H1 (cell line): ENCODE results near the gene GRIK2. TPM values are rescaled to one million over a fixed set of nuclear protein-coding genes. Genes with fewer than 3 reads are reported as not detected.

Source experiments
- HDAC2 ChIP-seq, 2 experiments: fragments of 300-600 bp in 1 of 2; sonication (generic) in 1 of 2; IDR thresholded peaks; 2 replicates each; pipeline ENCODE4 v1.6.1; 2011 to 2012; ENCODE audit warnings: low read depth in 2 of 2, low read length in 2 of 2, mild to moderate bottlenecking in 2 of 2, moderate library complexity in 2 of 2, borderline replicate concordance in 1 of 2, inconsistent platforms in 1 of 2
- KDM4A ChIP-seq: IDR thresholded peaks from one replicate; pipeline ENCODE4 v1.7.1; 2012; ENCODE audit warnings: low read depth, mild to moderate bottlenecking, moderate library complexity, low read length, inconsistent platforms; ENCODE audit not compliant: severe bottlenecking
- RXRA ChIP-seq: IDR thresholded peaks from 2 replicates; pipeline ENCODE4 v1.6.1; 2011; ENCODE audit warnings: low read depth, mild to moderate bottlenecking, low read length, moderate library complexity; ENCODE audit not compliant: insufficient read depth
- SIRT6 ChIP-seq: IDR thresholded peaks from one replicate; pipeline ENCODE4 v1.7.1; 2012; ENCODE audit warnings: low read length, inconsistent platforms
- SP4 ChIP-seq: IDR thresholded peaks from 2 replicates; pipeline ENCODE4 v1.6.1; 2012; ENCODE audit warnings: low read length, inconsistent platforms
- TEAD4 ChIP-seq: IDR thresholded peaks from 2 replicates; pipeline ENCODE4 v1.6.1; 2012; ENCODE audit warnings: low read depth, low read length, inconsistent platforms, mixed read lengths
- polyA plus RNA-seq, 7 experiments: library from polyadenylated mRNA; depleted of rRNA in 3 of 7; stranded (reverse) in 5 of 7; unstranded in 2 of 7; fragments of >200 nt in 5 of 7; fragments of 200-250 nt in 2 of 7; gene quantifications; 1 replicate in 5 of 7; 2 replicates in 1 of 7; 4 replicates in 1 of 7; pipeline versions ENCODE4 v1.2.1 to v1.2.3, GENCODE V29; 2011 to 2013; ENCODE audit warnings: missing spikeins in 2 of 7, mixed read lengths in 2 of 7
- total RNA-seq: library from RNA; stranded (reverse); fragmentation: NEBNext Ultra II Directional; extraction: Animal tissue kit (Norgen Biotek cat#: 25700); gene quantifications from 2 replicates; pipeline ENCODE4 v1.2.1, GENCODE V29; 2021
- TF ChIP-seq, protein P1 (sequence below): fragments of 300-600 bp; sonication (generic); IDR thresholded peaks from 2 replicates; pipeline ENCODE4 v1.7.1; 2012; ENCODE audit warnings: low read length, moderate library complexity, mild to moderate bottlenecking, inconsistent platforms; ENCODE audit not compliant: insufficient replicate concordance

Gene GRIK2
- total and polyA plus RNA-seq, 2 of the 8 experiments (the other 6 are each of a cell fraction or from before 2014, with no cell fraction given), result 1.8 to 2.2 TPM

DNA sequence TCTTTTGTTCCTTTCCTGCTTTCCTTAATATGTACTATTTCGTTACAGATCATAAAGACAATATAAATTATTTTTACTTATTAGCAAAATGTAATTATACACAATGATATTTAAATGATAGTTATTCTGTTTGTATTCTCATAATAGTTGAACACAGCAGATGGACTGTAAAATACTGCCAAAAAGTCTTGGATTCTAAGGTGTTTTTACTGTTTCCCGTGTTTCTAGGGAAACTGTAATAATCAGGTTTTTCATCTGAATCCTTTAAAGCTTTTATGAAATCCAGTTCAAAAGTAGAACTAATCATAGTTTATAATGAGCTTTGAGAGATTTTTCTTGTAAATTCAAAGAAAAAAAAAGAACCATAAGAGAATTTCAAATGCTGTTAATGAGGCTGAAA, 148.4 kb downstream of the GRIK2 start (continued):
- TF ChIP-seq, protein P1, sequence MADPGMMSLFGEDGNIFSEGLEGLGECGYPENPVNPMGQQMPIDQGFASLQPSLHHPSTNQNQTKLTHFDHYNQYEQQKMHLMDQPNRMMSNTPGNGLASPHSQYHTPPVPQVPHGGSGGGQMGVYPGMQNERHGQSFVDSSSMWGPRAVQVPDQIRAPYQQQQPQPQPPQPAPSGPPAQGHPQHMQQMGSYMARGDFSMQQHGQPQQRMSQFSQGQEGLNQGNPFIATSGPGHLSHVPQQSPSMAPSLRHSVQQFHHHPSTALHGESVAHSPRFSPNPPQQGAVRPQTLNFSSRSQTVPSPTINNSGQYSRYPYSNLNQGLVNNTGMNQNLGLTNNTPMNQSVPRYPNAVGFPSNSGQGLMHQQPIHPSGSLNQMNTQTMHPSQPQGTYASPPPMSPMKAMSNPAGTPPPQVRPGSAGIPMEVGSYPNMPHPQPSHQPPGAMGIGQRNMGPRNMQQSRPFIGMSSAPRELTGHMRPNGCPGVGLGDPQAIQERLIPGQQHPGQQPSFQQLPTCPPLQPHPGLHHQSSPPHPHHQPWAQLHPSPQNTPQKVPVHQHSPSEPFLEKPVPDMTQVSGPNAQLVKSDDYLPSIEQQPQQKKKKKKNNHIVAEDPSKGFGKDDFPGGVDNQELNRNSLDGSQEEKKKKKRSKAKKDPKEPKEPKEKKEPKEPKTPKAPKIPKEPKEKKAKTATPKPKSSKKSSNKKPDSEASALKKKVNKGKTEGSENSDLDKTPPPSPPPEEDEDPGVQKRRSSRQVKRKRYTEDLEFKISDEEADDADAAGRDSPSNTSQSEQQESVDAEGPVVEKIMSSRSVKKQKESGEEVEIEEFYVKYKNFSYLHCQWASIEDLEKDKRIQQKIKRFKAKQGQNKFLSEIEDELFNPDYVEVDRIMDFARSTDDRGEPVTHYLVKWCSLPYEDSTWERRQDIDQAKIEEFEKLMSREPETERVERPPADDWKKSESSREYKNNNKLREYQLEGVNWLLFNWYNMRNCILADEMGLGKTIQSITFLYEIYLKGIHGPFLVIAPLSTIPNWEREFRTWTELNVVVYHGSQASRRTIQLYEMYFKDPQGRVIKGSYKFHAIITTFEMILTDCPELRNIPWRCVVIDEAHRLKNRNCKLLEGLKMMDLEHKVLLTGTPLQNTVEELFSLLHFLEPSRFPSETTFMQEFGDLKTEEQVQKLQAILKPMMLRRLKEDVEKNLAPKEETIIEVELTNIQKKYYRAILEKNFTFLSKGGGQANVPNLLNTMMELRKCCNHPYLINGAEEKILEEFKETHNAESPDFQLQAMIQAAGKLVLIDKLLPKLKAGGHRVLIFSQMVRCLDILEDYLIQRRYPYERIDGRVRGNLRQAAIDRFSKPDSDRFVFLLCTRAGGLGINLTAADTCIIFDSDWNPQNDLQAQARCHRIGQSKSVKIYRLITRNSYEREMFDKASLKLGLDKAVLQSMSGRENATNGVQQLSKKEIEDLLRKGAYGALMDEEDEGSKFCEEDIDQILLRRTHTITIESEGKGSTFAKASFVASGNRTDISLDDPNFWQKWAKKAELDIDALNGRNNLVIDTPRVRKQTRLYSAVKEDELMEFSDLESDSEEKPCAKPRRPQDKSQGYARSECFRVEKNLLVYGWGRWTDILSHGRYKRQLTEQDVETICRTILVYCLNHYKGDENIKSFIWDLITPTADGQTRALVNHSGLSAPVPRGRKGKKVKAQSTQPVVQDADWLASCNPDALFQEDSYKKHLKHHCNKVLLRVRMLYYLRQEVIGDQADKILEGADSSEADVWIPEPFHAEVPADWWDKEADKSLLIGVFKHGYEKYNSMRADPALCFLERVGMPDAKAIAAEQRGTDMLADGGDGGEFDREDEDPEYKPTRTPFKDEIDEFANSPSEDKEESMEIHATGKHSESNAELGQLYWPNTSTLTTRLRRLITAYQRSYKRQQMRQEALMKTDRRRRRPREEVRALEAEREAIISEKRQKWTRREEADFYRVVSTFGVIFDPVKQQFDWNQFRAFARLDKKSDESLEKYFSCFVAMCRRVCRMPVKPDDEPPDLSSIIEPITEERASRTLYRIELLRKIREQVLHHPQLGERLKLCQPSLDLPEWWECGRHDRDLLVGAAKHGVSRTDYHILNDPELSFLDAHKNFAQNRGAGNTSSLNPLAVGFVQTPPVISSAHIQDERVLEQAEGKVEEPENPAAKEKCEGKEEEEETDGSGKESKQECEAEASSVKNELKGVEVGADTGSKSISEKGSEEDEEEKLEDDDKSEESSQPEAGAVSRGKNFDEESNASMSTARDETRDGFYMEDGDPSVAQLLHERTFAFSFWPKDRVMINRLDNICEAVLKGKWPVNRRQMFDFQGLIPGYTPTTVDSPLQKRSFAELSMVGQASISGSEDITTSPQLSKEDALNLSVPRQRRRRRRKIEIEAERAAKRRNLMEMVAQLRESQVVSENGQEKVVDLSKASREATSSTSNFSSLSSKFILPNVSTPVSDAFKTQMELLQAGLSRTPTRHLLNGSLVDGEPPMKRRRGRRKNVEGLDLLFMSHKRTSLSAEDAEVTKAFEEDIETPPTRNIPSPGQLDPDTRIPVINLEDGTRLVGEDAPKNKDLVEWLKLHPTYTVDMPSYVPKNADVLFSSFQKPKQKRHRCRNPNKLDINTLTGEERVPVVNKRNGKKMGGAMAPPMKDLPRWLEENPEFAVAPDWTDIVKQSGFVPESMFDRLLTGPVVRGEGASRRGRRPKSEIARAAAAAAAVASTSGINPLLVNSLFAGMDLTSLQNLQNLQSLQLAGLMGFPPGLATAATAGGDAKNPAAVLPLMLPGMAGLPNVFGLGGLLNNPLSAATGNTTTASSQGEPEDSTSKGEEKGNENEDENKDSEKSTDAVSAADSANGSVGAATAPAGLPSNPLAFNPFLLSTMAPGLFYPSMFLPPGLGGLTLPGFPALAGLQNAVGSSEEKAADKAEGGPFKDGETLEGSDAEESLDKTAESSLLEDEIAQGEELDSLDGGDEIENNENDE, result no peak
- TF ChIP-seq HDAC2 (IDR thresholded peaks at IDR 0.05; ENCODE audit: borderline replicate concordance in 1 of 2, low read depth in 2 of 2, low read length in 2 of 2) (no peak), SP4 (no peak), KDM4A (no peak), SIRT6 (no peak), RXRA (no peak), TEAD4 (no peak)
